GM19397 (cell line): ENCODE results near the gene PPM1M.
"Not testable (repeated sequence)": the region's sequence is repeated elsewhere in the genome, so short reads cannot be mapped to it uniquely, and the experiment has no call there.

ENCODE experiments used
- ATAC-seq: cut with Tn5 transposase; IDR thresholded peaks from one replicate; pipeline ENCODE4 v1.9.1; 2021; ENCODE audit warnings: mild to moderate bottlenecking, moderate library complexity; ENCODE audit not compliant: unreplicated experiment

Gene PPM1M

DNA sequence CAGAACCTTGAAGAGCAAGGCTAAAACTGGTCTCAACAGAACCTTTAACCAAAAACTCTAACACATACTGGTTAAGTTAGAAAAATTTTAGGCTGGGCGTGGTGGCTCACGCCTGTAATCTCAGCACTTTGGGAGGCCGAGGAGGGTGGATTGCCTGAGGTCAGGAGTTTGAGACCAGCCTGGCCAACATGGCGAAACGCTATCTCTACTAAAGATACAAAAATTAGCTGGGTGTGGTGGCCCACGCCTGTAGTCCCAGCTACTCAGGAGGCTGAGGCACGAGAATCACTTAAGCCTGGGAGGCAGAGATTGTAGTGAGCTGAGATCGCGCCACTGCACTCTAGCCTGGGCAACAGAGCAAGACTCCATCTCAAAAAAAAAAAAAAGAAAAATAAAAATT is 26.6 kb downstream of the PPM1M start:
- not testable (repeated sequence) for ATAC-seq

DNA sequence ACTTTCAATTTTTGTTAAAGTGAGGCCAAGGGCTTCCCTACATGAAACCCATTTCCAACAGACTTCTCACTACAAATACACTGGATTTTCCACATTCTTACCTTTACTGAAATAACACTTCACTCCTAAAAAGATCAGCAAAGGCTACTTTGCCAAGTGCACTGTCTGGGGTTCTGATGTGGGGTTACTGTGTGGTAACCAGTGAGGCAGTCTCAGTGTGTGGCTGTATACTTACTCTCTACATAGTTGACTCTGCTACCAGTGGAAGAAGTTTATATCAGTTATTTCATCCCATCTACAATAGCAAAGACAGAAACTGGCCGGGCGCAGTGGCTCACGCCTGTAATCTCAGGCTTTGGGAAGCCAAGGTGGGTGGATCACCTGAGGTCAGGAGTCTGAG is 27.3 kb downstream of the PPM1M start:
- ATAC-seq: no peak

DNA sequence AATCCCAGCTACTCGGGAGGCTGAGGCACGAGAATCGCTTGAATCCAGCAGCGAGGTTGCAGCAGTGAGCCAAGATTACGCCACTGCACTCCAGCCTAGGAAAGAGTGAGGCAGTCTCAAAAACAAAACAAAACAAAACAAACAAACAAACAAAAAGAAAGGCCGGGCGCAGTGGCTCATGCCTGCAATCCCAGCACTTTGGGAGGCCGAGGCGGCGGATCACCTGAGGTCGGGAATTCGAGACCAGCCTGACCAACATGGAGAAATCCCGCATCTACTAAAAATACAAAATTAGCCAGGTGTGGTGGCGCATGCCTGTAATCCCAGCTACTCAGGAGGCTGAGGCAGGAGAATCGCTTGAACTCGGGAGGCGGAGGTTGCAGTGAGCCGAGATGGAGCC is 29.2 kb downstream of the PPM1M start:
- not testable (repeated sequence) for ATAC-seq

DNA sequence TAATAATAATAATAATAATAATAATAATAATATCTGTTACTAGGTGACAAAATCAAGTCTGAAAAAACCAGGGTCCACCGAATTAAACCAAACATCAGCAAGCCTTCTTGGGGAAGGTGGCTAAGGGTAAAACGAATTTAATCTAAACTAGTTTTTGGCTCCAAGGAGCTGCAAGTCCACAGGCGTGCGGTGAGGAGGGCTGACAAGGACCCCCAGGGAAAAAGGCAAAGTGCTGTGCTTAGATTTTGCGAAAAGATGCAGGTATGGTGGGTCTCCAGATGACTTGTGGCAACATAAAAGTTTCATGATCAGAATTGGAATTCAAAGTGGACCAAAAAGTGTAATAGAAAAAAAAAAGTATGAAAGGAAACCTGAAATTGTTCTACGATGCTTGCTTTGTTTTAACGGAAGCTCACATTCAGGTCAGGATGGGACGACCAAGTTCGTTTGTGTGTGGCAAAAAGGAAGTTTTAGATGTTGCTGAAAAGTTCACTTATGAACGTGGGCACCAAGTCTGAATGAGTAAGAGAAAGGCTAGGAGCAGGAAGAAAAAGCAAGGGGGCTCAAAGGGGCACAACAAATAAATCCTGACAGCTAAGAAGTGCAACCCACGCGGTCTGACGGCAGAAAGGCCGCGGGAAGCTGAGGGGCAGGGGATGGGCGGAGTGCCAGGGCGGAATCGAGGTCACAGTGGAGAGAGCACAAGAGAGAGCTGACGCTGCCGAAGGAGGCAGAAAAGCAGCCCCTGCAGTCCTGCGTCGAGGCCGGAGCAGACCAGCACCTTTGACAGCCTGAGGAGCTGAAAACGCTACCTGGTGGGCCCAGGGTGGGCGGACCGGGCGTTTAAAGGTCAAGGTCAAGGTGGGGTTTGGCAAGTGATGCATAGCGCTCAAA is 31.8 kb downstream of the PPM1M start:
- peak; percentile 16 for ATAC-seq

DNA sequence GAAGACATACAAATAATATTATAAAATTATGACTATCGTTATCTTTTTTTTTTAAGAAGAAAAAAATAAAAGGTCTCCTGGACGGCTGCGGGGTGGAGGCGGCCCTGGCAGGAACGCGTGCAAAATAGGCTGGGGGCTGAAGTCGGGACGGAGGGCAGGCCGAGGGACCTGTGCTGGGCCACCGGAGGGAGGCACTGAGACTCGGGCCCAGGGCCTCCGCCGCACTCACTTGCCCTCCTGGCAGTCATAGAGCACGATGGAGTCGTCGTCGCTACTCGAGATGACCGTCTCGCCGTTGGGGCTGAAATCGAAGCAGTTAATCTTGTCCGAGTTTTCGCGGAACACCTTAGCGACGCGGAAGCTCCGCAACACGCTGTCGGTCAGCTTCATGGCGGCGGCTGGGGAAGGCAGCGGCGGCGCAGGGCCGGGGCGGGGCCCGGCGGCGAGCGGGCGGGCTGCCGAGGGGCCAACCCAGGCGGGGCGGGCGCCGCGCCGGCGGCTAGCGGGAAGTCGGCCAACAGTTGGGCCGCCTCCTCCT is 32.5 kb downstream of the PPM1M start:
- ATAC-seq: peak; percentile 77

DNA sequence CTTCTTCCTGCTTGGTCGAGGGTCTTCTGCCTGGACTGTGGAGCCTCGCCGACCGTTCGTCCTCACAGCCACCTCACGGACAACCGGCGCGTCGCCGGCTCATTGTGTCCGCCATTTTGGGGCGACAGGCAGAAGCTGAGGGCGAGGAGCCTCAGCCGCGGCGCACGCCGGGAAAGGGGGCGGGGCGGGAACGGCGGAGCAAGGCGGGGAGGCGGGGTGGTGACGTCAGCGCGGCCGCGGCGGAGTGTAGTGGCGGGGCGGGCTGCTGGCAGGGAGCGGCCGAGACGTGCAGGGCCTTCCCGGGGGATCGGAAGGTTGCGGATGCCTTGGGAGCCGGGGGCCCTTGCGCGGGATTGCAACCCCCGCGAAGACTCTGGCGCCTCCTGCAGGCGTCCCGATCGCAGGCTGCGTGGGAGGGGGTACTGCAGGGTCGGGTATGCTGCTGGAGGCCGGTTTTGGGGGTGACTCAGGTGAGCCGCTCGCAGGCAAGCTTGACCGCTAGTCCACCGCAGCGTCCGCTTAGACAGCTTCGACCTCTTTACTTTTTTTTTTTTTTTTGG is 33.0 kb downstream of the PPM1M start, which contains the start of gene WDR82:
TSS of gene WDR82 (minus strand) at position 140 of the 560 bp plus-strand sequence. CDS start 288 bp downstream, outside the sequence.
- peak; percentile 85 for ATAC-seq

DNA sequence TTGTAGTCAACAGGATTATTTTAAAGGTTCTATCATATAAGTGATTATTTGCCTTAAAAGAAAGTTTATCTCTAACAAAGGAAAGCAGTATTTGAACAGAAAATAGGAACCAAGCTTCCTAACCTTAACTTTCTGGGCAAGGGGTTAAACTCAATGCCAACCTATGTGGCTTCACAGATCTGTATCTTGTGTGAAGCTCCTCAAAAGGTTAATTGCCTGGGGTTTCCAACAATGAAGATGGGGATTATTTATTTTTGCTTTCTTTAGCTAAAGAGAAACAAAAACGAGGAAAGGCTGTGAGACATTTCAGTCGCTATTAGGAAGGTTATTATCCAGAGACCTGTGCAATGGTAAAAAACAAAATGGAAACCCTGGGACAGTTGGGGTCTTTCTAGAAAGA is 34.0 kb downstream of the PPM1M start:
- ATAC-seq: no peak

DNA sequence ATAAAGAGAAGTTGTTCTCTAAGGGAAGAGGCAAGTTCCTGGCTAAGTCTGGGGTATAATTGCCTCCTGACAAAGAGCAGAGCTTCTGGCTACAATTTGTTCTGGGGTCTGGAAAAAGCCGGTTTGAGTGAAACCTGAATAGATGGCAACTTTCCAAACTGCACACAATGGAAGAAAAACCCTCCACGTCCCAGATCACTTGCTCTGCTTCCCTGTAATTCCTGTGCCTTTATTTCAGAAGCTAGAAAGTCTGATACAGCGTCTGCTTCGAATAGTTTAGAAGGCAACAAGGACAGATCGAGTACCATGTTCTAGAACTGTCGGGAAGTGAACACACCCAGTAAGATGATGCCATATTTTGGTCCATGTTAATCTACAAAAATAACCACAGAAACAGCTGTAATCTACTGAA is 34.5 kb downstream of the PPM1M start:
- ATAC-seq: no peak

DNA sequence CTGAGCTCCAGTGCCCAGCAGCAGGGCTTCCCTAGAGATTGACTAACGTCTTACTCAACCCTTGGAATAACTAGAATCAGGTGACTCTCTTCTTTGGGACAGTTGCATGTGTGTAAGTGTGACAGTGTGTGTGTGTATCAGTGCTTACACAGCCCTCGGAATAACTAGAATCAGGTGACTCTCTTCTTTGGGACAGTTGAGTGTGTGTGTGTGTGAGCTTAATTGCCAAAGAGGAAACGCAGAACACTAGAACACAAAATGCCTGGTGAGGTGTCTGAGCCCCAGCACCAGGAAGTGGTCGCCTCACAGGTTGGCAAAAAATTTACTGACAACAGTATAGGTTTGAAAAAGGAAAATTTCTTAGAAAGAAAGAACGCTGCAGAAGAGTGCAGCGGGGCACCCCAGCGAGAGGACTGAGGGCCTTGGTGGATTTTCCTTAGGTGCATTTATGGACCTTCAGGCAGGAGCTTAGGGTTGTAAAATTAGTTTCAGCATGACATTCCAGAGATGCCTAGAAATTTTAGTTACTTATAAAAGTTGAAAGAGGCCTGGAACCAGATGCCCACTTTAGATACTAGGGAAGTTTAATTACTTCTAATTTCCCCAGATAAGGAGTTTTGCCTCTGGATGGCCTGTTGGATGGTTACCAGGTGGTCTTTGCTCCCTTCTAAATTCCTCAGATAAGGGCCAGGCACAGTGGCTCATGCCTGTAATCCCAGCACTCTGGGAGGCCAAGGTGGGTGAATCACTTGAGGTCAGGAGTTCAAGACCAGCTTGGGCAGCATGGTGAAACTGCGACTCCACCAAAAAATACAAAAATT is 36.6 kb downstream of the PPM1M start:
- ATAC-seq: no peak

DNA sequence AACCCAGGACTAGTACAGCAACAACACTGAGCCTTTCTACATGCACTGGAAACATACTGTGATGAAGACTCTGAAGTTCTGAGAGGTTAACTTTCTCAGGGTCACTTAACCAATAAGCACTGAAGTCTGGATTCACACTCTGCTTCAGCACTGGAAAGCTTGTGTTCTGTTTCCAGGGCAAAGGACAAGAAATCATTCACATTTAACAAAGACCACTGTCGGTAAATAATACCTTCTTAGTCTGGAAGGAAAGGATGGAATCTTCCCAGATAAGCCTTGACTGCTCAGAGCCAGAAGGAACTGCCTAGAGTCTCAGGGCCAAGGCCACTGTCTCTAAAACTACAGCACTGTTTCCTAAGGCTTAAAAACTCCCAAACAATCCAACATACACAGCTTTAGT is 37.7 kb downstream of the PPM1M start:
- no peak for ATAC-seq

DNA sequence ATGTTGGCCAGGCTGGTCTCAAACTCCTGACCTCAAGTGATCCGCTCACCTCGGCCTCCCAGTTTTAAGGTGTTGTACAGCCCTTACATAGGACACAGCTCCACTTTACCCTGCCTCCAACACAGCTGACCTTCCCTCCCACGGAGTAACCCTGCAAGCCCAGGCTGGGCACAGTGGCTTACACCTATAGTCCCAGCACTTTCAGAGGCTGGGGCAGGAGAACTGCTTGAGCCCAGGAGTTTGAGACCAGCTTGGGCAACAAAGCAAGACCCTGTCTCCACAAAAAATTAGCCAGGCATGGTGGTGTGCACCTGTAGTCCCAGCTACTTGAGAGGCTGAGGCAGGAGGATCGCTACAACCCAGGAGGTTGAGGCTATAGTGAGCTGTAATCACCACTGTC is 38.5 kb downstream of the PPM1M start:
- not testable (repeated sequence) for ATAC-seq

DNA sequence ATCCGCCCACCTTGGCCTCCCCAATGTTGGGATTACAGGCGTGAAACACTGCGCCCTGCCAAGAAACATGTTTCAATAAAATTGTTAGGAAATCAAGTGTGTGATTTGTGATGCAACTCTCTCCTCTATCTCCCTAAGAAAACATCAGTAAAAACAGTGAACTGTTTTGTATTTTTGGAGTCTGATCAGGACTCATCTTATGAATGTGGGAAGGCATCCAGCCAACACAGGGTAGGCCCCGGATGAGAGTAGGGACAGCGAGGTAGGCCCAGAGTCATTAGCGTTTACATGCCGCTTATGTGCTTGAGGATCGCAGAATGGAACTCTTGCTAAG is 41.2 kb downstream of the PPM1M start:
- no peak for ATAC-seq

DNA sequence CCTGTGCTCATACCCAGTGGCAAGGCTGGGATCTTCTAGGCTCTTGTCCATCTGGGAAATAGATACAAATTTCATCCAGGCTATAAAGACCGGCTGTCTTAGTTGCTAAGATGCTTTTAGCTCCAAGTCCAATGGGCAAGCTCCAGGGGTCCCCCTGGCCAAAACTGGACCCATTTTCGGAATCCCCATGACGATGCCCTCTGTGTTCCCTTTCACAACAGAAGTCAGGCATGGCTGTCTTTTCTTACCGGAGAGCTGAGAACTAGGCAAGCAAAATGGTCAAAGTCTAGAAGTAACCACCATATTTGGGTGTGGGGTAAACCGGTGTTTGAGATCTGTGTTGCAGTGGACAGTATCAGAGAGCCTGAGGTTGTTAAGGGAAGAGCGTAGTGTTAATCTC is 43.1 kb downstream of the PPM1M start:
- no peak for ATAC-seq

DNA sequence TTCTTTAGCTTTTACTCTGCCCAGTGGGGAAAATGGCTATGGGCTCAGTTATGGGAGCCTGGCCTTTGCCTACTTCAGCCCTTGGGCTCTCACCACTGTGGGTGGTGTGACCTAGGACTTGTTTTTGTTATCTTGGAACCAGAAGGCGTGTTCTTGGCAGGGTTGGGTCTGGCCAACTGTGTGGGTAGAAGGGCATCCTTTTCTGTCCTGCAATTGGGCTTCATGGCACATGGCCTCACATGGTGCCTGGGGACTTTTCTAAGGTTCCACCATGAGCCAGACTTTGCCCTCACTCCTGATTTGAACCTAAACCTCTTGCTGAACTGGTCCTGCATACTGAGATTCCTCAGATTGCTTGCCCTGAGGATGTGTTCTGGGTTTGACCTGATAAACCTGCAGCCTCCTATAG is 43.8 kb downstream of the PPM1M start:
- ATAC-seq: no peak

DNA sequence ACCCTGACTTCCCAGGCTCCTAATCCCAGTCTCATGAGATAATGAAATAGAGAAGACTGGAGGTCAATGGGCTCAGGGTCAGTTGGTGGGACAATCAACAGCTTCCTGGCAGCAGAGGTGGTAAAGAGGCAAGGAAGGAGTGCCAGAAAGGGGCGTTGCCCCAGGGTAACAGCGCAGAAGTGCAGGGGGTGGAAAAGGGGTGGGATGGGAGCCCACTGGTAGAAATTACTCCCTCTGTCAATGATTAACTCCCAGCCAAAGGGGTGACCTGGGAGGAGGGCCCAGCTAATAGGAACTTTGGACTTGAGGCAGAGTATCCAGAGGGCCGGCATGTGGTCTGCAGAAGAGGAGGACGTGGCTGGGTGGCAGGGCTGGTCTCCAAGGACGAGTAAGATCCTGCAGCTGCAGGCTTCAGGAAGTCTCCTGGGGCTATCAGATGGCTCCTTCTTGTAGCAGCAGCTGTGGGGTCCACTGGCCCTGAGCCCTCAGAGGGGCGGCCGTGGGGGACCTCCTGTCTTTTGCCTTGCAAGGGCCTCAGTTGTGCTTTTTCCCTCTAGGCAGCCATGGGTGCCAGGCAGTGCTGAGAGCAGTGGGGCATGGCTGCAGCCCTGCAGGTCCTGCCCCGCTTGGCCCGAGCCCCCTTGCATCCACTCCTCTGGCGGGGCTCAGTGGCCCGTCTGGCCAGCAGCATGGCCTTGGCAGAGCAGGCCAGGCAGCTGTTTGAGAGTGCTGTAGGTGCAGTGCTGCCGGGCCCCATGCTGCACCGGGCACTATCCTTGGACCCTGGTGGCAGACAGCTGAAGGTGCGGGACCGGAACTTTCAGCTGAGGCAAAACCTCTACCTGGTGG is 44.4 kb downstream of the PPM1M start:
- ATAC-seq: no peak

DNA sequence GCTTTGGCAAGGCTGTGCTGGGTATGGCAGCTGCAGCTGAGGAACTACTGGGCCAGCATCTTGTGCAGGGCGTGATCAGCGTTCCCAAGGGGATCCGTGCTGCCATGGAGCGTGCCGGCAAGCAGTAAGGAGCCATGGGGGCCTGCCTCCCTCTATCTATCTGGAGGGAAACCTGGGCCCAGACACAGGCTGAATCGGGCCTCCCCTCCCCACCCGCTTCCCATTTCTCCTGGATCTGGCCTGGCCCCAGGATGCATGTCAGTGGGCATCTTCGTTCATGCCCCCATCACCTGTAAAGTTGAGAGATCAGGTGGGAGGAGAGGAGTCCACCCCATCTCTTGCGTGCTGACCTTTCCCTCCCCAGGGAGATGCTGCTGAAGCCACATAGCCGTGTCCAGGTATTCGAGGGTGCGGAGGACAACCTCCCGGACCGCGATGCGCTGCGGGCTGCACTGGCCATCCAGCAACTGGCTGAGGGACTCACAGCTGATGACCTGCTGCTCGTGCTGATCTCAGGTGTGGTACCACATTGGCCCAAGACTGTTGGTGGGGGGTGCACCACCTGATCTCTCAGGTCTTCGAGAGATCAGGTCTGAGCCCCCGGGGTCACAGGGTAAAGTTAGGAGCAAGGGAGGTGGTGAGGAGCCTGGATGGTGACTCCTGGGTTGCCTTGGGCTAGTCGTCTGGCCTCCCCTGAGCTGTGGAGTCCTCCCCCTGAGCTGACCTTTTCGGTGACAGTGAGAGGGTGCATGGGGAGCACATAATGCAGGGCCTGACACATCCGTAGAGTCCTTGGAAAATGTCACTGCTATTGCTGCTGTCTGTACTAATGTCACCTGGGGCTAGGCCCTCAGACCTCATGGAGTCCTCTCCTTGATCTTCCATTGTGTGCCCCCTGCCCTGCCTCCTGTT is 45.3 kb downstream of the PPM1M start:
- ATAC-seq: no peak

DNA sequence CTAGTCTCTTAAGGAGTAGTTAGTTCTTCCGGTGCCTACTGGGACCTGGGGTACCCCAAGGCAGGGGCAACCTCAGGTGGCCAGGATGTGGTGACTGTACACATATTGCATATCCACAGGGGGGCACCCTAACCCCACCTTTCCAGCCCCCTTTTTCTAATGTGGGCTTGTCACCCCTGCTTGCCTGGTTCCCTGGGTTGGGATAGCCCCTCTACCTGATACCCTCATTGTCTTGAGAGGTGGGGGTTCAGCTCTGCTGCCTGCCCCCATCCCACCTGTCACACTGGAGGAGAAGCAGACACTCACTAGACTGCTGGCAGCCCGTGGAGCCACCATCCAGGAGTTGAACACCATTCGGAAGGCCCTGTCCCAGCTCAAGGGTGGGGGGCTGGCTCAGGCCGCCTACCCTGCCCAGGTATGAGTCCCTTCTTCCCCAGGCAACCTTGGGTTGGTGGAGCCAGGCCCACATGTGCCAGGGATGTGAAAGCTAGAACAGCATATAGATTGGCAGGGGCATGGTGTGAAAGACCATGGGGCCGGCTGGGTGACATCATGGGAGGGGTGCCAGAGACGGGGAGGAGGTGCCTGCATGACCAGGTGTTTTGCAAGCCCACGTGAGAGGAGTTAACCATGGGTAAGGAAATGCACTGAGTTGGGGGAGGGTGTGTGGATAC is 46.1 kb downstream of the PPM1M start:
- ATAC-seq: no peak

DNA sequence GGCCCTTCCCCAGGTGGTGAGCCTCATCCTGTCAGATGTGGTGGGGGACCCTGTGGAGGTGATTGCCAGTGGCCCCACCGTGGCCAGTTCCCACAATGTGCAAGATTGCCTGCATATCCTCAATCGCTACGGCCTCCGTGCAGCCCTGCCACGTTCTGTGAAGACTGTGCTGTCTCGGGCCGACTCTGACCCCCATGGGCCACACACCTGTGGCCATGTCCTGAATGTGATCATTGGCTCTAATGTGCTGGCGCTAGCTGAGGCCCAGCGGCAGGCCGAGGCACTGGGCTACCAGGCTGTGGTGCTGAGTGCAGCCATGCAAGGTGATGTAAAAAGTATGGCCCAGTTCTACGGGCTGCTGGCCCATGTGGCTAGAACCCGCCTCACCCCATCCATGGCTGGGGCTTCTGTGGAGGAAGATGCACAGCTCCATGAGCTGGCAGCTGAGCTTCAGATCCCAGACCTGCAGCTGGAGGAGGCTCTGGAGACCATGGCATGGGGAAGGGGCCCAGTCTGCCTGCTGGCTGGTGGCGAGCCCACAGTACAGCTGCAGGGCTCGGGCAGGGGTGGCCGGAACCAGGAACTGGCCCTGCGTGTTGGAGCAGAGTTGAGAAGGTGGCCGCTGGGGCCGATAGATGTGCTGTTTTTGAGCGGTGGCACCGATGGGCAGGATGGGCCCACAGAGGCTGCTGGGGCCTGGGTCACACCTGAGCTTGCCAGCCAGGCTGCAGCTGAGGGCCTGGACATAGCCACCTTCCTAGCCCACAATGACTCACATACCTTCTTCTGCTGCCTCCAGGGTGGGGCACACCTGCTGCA is 46.9 kb downstream of the PPM1M start:
- ATAC-seq: no peak
